ENCODE measurements around the gene CENPO. TPM values are rescaled to one million over a fixed set of nuclear protein-coding genes. Genes with fewer than 3 reads are reported as not detected.

The CENPO gene, protein sequence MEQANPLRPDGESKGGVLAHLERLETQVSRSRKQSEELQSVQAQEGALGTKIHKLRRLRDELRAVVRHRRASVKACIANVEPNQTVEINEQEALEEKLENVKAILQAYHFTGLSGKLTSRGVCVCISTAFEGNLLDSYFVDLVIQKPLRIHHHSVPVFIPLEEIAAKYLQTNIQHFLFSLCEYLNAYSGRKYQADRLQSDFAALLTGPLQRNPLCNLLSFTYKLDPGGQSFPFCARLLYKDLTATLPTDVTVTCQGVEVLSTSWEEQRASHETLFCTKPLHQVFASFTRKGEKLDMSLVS
- 17.1 TPM for total RNA-seq

DNA sequence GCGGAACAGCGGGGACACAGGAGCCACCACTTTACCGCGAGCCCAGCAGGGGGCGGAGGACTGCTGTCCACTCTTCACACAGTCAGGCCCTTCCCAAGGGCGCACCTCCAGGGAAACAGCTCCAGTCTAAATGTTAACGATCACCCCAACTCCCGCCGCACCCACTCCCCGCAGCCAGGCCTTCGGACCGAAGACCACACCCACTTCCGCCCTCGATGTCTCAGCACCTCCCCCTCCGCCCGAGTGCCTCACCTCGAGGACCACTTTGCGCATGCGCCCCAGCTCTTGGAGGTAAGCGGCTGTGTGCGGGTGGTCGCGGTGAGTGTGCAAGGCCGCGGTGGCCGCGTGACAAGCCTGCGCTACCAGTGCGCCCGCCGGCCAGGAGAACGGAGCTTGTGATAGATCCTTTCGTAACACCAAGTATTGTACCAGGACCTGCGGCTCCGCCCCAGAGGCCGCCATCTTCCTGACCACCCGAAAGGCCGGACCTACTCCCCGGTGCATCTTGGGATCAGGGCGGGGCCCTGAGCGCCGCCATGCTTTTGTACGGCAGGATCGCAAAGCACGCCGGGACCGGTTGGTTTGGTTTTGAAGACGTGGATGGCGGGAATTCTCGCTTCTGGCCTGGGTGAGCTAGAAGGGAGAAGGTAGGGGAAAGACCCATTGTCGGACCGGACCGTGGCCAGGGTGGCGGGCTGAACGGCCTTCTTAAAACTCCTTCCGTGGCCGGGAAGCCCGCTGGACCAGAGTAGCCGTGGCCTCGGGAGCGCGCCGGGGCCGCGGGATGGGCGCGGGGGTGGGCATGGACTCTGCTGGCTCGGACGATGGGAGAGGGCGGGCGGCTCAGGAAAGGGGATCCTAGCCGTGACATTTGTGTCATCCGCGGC lies at the start of gene CENPO, which contains the start of gene PTRHD1:
Gene CENPO, plus strand, starts transcription at position 552 of the 887 bp plus-strand sequence. CDS start 495 bp downstream, outside the sequence.
Gene PTRHD1, minus strand, starts transcription at position 518 of the 887 bp plus-strand sequence. Its CDS starts 14 bp downstream, at position 504.

Other genes with a start within 250 kb of the CENPO start
- 41.3 TPM for gene PTRHD1, start within 50 bp of the CENPO start, total RNA-seq
- 27.7 TPM for gene ADCY3, start 126.8 kb downstream of the CENPO start, total RNA-seq
- gene DNAJC27, start 178.5 kb downstream of the CENPO start, total RNA-seq = 24.5 TPM
- 72.9 TPM for gene EFR3B, start 248.7 kb downstream of the CENPO start, total RNA-seq

Data from diencephalon (tissue), 1 donor.